Activated CD8-positive, alpha-beta T cell treated with anti-CD3 and anti-CD28 coated beads, Interleukin-2, amount 10 ng/mL, durations not matched to agents 7 days and 5 days (primary cell): ENCODE data around the gene LATS1. TPM values are rescaled to one million over a fixed set of nuclear protein-coding genes. Genes with fewer than 3 reads are reported as not detected.

Experiments
- ATAC-seq: fragments of 150-1000 bp; cut with Tn5 transposase; one replicate; pipeline ENCODE4 v1.10.0; 2021; ENCODE audit warnings: moderate library complexity
- CTCF ChIA-PET: fragments of 350-600 bp; sonication (Branson Sonifier 250); formaldehyde crosslinking; loops from one replicate; lab custom pipeline; 2021; ENCODE audit warnings: antibody characterized with exemption; lab: Charles Lee
- POLR2A ChIA-PET: fragments of 350-600 bp; sonication (Branson Sonifier 250); formaldehyde crosslinking; loops from one replicate; lab custom pipeline; 2021; ENCODE audit warnings: antibody characterized with exemption; lab: Charles Lee
- DNase-seq: peaks from one replicate; pipeline ENCODE4 v3.0.0-alpha.2; 2020
- H3K27ac Mint-ChIP-seq: one replicate; pipeline ENCODE4 v1.8.0; 2021; ENCODE audit warnings: mild to moderate bottlenecking, mixed read lengths
- H3K27me3 Mint-ChIP-seq: one replicate; pipeline ENCODE4 v1.8.0; 2021; ENCODE audit warnings: low read depth, mixed read lengths
- H3K36me3 Mint-ChIP-seq: one replicate; pipeline ENCODE4 v1.8.0; 2021; ENCODE audit warnings: low read depth, mixed read lengths
- H3K4me1 Mint-ChIP-seq: one replicate; pipeline ENCODE4 v1.8.0; 2021; ENCODE audit warnings: low read depth, mixed read lengths
- H3K4me3 Mint-ChIP-seq: one replicate; pipeline ENCODE4 v1.8.0; 2021; ENCODE audit warnings: mild to moderate bottlenecking, mixed read lengths
- H3K9me3 Mint-ChIP-seq: one replicate; pipeline ENCODE4 v1.8.0; 2022; ENCODE audit warnings: mixed read lengths; ENCODE audit not compliant: insufficient read depth
- total RNA-seq, 2 experiments: library from RNA; stranded (reverse); gene quantifications; one replicate each; pipeline ENCODE4 v1.2.3, GENCODE V29; 2021

LATS1 gene
- total RNA-seq, 2 experiments from 2014 or later: 33.2 to 33.9 TPM

GRCh38 chr6:149727793-149728498 is 10.0 kb upstream of the LATS1 start:
- no peaks in the 10 kb centered on the region for H3K9me3 Mint-ChIP-seq
- ChIA-PET CTCF (no interaction called here), POLR2A (interaction anchor here (0.7 to 1.1 kb wide), 2 partner anchors 10 to 19 kb away, joined by 3 read pairs; partner anchors contain the start of gene LATS1)
- peaks cover 32% of the 10 kb centered on the region for H3K4me1 Mint-ChIP-seq
- ATAC-seq (peak; percentile 48), DNase-seq (no peak)
- peak overlapping the region; percentile 85 for H3K27ac Mint-ChIP-seq
- peak overlapping the region; percentile 11 for H3K4me3 Mint-ChIP-seq
- no peaks in the 10 kb centered on the region for H3K27me3 Mint-ChIP-seq
- H3K36me3 Mint-ChIP-seq: peaks cover 52% of the 10 kb centered on the region

GRCh38 chr6:149725785-149726184 is 7.9 kb upstream of the LATS1 start:
- DNase-seq (no peak), ATAC-seq (no peak)
- H3K9me3 Mint-ChIP-seq: no peaks in the 10 kb centered on the region
- no peak overlapping the region for H3K27ac Mint-ChIP-seq
- CTCF ChIA-PET: interaction anchor here (1.1 kb wide), 1 partner anchor 175 kb away, joined by 3 read pairs; no protein-coding TSS in a partner anchor
- POLR2A ChIA-PET: interaction anchor here (1.2 kb wide), 1 partner anchor 20 kb away, joined by 3 read pairs; no protein-coding TSS in a partner anchor
- H3K4me1 Mint-ChIP-seq: peaks cover 32% of the 10 kb centered on the region
- no peak overlapping the region for H3K4me3 Mint-ChIP-seq
- no peaks in the 10 kb centered on the region for H3K27me3 Mint-ChIP-seq
- H3K36me3 Mint-ChIP-seq: peaks cover 48% of the 10 kb centered on the region

- Mint-ChIP-seq H3K9me3 (no peaks in the 10 kb centered on the region), H3K4me1 (peaks cover 24% of the 10 kb centered on the region), H3K4me3 (no peak overlapping the region), H3K27ac (no peak overlapping the region), H3K27me3 (no peaks in the 10 kb centered on the region), H3K36me3 (peaks cover 40% of the 10 kb centered on the region)
- peak; percentile 82 for ATAC-seq
- peak; percentile 64 for DNase-seq
- CTCF ChIA-PET: interaction anchor here (0.6 to 3.2 kb wide), 13 partner anchors 8 to 159 kb away, joined by 3 to 10 read pairs (median 3); partner anchors contain the start of gene NUP43
- POLR2A ChIA-PET: no interaction called here
Observed at GRCh38 chr6:149723771-149724417, 6.0 kb upstream of the LATS1 start.

DNA sequence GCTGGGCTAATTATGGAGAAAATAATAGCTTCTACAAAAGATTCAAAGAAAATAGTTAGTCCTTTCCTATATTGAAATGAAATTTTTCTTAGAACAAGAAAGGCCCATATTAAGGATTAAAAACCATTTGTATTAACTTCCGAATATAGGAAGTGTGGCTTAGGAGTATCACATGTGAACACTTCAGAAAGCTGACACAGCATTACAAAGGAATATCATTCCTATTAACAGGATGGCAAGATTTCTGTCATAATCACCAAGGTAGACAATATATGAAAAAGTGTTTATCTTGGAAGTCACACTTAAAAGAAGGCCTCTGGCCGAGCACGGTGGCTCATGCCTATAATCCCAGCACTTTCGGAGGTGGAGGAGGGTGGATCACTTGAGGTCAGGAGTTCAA is 5.4 kb upstream of the LATS1 start:
- POLR2A ChIA-PET: interaction anchor here (0.9 kb wide), 1 partner anchor 177 kb away, joined by 3 read pairs; the partner anchor contains the start of gene PPIL4
- DNase-seq (no peak), ATAC-seq (no peak)
- no peak overlapping the region for H3K27ac Mint-ChIP-seq
- no peaks in the 10 kb centered on the region for H3K27me3 Mint-ChIP-seq
- CTCF ChIA-PET: interaction anchor here (0.5 to 3.2 kb wide), 12 partner anchors 9 to 317 kb away, joined by 3 to 10 read pairs (median 3); partner anchors contain the start of gene NUP43
- H3K4me1 Mint-ChIP-seq: peaks cover 24% of the 10 kb centered on the region
- H3K4me3 Mint-ChIP-seq: no peak overlapping the region
- no peaks in the 10 kb centered on the region for H3K9me3 Mint-ChIP-seq
- peaks cover 36% of the 10 kb centered on the region for H3K36me3 Mint-ChIP-seq

DNA sequence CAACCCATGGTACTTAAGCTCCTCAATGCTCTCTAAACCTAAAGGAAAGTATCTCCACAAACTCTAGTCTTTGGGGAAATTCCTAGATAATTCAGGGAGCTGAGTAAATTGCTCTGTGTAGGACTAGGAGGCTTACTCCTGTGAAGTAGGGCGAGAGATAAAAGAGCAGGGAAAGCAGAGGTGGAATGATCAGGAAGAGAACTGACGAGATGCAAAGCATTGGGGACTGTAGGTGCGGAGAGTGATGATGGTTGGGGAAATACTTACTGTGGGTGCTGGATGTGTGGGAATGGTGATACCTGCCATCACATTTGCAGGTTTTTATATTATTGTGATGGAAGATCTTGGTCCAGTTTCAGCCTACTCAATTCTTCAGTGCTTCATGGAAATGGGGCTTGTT is 1.6 kb upstream of the LATS1 start:
- ChIA-PET CTCF (interaction anchor here (0.5 to 1.3 kb wide), 2 partner anchors 32 to 33 kb away, joined by 4 read pairs; no protein-coding TSS in a partner anchor), POLR2A (no interaction called here)
- H3K4me3 Mint-ChIP-seq: peak overlapping the region; percentile 9
- H3K27me3 Mint-ChIP-seq: no peaks in the 10 kb centered on the region
- H3K9me3 Mint-ChIP-seq: no peaks in the 10 kb centered on the region
- no peak for ATAC-seq
- H3K4me1 Mint-ChIP-seq: peaks cover 35% of the 10 kb centered on the region
- DNase-seq: no peak
- H3K36me3 Mint-ChIP-seq: peaks cover 32% of the 10 kb centered on the region
- no peak overlapping the region for H3K27ac Mint-ChIP-seq

DNA sequence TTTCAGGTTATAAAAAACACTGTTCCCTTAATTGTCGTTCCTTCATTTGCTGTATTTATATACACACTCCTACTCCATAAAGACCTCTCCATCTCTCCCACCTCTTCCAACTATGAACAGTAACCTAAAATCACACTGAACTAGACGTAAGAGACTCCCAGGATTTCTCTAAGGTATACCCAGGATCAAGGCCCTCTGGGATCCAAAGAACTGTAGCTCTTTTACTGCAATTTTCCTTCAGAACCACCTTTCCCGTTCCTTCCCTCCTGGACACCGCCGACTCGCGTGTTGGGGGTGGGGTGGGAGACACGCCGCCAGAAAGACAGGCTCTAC is 680 bp downstream of the LATS1 start:
- no peak for ATAC-seq
- H3K27ac Mint-ChIP-seq: peak overlapping the region; percentile 93
- peaks cover 33% of the 10 kb centered on the region for H3K36me3 Mint-ChIP-seq
- no peaks in the 10 kb centered on the region for H3K9me3 Mint-ChIP-seq
- POLR2A ChIA-PET: interaction anchor here (0.6 to 2.5 kb wide), 10 partner anchors 11 to 400 kb away, joined by 3 to 24 read pairs (median 5); partner anchors contain the start of genes NUP43, PCMT1 and PPIL4
- H3K4me1 Mint-ChIP-seq: peaks cover 37% of the 10 kb centered on the region
- CTCF ChIA-PET: interaction anchor here (0.9 to 1.8 kb wide), 4 partner anchors 20 to 74 kb away, joined by 3 to 8 read pairs (median 4); partner anchors contain the start of gene NUP43
- DNase-seq: no peak
- peak overlapping the region; percentile 90 for H3K4me3 Mint-ChIP-seq
- no peaks in the 10 kb centered on the region for H3K27me3 Mint-ChIP-seq

- Mint-ChIP-seq H3K4me3 (peak overlapping the region; percentile 90), H3K36me3 (peaks cover 35% of the 10 kb centered on the region), H3K27ac (peak overlapping the region; percentile 84), H3K9me3 (no peaks in the 10 kb centered on the region), H3K27me3 (no peaks in the 10 kb centered on the region), H3K4me1 (peaks cover 37% of the 10 kb centered on the region)
- ChIA-PET POLR2A (interaction anchor here (0.5 to 2.5 kb wide), 7 partner anchors 10 to 399 kb away, joined by 3 to 24 read pairs (median 5); partner anchors contain the start of genes NUP43 and PCMT1), CTCF (interaction anchor here (0.9 to 1.3 kb wide), 2 partner anchors 30 to 68 kb away, joined by 3 read pairs; no protein-coding TSS in a partner anchor)
- ATAC-seq: no peak
- DNase-seq: no peak
Observed at GRCh38 chr6:149716181-149716963, 1.5 kb downstream of the LATS1 start.

DNA sequence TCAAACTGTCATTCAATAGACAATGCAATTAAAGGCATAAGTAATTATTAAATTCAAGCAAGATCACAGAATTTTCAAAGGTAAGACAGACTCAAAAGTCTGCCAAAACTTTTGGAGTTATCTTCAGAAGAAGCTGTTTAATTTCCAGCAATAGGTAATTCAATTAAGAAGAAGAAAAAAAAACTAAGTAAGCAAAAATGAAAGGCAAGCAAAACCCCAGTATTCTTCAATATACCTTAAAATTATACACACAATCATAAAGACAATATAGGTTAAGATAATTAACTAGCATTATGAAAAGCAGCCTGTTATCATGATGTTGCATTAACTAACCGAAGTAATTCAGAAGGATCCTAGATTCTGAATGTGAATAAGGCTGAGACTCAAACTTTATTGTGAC is 3.5 kb downstream of the LATS1 start:
- DNase-seq (no peak), ATAC-seq (no peak)
- H3K4me3 Mint-ChIP-seq: no peak overlapping the region
- CTCF ChIA-PET: no interaction called here
- POLR2A ChIA-PET: no interaction called here
- peaks cover 36% of the 10 kb centered on the region for H3K36me3 Mint-ChIP-seq
- H3K9me3 Mint-ChIP-seq: no peaks in the 10 kb centered on the region
- peaks cover 45% of the 10 kb centered on the region for H3K4me1 Mint-ChIP-seq
- no peaks in the 10 kb centered on the region for H3K27me3 Mint-ChIP-seq
- H3K27ac Mint-ChIP-seq: no peak overlapping the region

GRCh38 chr6:149711711-149712110 is 6.2 kb downstream of the LATS1 start:
- Mint-ChIP-seq H3K27ac (no peak overlapping the region), H3K9me3 (no peaks in the 10 kb centered on the region), H3K4me3 (no peak overlapping the region), H3K4me1 (peaks cover 45% of the 10 kb centered on the region), H3K36me3 (peaks cover 29% of the 10 kb centered on the region), H3K27me3 (no peaks in the 10 kb centered on the region)
- POLR2A ChIA-PET: no interaction called here
- no peak for DNase-seq
- CTCF ChIA-PET: no interaction called here
- no peak for ATAC-seq

DNA sequence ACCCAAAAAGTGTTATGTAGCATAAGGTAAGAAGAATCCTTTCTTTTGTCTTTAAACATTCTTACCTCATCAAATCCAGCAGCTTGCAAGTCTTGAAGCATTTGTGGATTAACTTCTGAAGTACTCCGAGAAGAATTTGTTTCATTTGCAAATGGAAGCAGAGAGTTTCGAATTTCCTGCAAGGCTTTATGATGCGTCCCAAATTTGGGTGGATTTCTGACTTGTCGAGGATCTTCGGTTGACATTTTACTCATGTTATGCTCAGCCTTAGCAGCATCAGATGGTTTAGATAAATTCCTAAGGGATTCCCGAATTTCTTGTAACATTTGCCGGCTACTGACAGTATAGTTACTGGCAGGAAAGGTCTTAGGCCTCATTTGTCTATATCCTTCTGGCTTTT is 16.2 kb downstream of the LATS1 start:
- Mint-ChIP-seq H3K4me3 (no peak overlapping the region), H3K27ac (no peak overlapping the region), H3K4me1 (peaks cover 23% of the 10 kb centered on the region), H3K36me3 (peaks cover 15% of the 10 kb centered on the region), H3K9me3 (no peaks in the 10 kb centered on the region), H3K27me3 (no peaks in the 10 kb centered on the region)
- ChIA-PET CTCF (no interaction called here), POLR2A (no interaction called here)
- ATAC-seq (no peak), DNase-seq (no peak)

GRCh38 chr6:149699150-149699549 is 18.8 kb downstream of the LATS1 start:
- ChIA-PET CTCF (interaction anchor here (0.6 to 1.9 kb wide), 2 partner anchors 12 to 39 kb away, joined by 4 to 6 read pairs; no protein-coding TSS in a partner anchor), POLR2A (no interaction called here)
- DNase-seq (no peak), ATAC-seq (no peak)
- no peaks in the 10 kb centered on the region for H3K27me3 Mint-ChIP-seq
- no peaks in the 10 kb centered on the region for H3K9me3 Mint-ChIP-seq
- peaks cover 25% of the 10 kb centered on the region for H3K36me3 Mint-ChIP-seq
- H3K4me1 Mint-ChIP-seq: peaks cover 19% of the 10 kb centered on the region
- H3K27ac Mint-ChIP-seq: no peak overlapping the region
- H3K4me3 Mint-ChIP-seq: no peak overlapping the region
